ENCODE measurements around the gene THAP10. TPM values are rescaled to one million over a fixed set of nuclear protein-coding genes. Genes with fewer than 3 reads are reported as not detected.

Gene THAP10
- total RNA-seq, 1 donor: 7.9 TPM

DNA sequence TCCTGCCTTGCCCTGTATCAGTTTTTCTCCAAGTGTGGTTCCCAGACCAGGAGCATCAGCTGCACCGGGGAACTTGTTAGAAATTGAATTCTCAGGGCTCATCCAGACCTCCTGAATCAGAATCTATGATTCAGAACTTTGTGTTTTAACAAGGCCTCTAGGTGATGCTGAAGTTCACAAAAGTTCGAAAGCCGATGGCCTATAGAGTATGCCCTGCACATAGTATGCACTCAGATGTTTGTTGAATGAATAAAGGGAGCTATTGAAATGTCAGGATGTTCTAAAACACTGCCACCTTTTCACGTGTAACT is 37.6 kb downstream of the THAP10 start:
- H3K4me3 ChIP-seq (ENCODE audit: low read depth, low read length): peak overlapping the region; percentile 96
- TF ChIP-seq, protein P1, sequence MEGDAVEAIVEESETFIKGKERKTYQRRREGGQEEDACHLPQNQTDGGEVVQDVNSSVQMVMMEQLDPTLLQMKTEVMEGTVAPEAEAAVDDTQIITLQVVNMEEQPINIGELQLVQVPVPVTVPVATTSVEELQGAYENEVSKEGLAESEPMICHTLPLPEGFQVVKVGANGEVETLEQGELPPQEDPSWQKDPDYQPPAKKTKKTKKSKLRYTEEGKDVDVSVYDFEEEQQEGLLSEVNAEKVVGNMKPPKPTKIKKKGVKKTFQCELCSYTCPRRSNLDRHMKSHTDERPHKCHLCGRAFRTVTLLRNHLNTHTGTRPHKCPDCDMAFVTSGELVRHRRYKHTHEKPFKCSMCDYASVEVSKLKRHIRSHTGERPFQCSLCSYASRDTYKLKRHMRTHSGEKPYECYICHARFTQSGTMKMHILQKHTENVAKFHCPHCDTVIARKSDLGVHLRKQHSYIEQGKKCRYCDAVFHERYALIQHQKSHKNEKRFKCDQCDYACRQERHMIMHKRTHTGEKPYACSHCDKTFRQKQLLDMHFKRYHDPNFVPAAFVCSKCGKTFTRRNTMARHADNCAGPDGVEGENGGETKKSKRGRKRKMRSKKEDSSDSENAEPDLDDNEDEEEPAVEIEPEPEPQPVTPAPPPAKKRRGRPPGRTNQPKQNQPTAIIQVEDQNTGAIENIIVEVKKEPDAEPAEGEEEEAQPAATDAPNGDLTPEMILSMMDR (IDR thresholded peaks at IDR 0.05; ENCODE audit: insufficient read depth, low read length): peak; percentile 41
- DNase-seq (ENCODE audit: low read depth): peak; percentile 72

DNA sequence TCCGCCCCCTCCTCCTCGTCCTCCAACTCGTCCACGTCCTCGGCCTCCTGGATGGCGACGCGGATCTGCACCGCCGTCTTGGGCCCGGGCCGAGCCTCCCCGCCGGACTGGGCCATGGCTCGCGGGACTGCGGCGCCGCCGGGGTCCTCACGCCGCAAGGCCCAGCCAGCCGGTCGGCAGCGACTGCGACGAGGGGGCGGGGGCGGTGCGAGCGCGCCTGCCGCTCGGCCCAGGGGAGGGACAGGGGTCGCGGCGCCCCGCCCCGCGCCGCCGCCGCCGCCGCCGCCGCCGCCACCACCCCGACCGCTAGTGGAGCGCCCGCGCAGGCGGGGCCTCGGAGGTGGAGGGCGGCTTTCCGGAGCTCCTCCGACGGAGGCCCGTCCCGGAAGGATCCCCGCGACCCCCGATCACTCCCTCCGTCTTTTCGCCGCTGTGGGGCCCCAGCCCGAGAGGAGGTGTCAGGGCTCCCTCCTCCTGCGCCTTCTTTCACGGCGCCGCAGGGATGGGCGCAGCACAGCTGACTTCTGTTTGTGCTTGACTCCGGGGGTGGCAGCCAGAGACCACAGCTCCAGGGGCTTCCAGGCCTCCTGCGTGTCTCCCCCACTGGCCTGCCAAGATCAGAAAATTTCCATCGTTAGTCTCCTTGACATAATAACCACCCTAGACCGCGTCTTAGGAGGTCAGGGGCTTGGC is 38.1 kb downstream of the THAP10 start, which contains the start of gene LARP6:
TSS of gene LARP6 (minus strand) at position 185 of the 693 bp plus-strand sequence. CDS start at position 116, 69 bp downstream.
- H3K4me3 ChIP-seq (ENCODE audit: low read depth, low read length): peak within 1 kb of the TSS; percentile 96
- TF ChIP-seq, protein P1 (IDR thresholded peaks at IDR 0.05; ENCODE audit: insufficient read depth, low read length): no peak
- DNase-seq (ENCODE audit: low read depth): peak; percentile 30

DNA sequence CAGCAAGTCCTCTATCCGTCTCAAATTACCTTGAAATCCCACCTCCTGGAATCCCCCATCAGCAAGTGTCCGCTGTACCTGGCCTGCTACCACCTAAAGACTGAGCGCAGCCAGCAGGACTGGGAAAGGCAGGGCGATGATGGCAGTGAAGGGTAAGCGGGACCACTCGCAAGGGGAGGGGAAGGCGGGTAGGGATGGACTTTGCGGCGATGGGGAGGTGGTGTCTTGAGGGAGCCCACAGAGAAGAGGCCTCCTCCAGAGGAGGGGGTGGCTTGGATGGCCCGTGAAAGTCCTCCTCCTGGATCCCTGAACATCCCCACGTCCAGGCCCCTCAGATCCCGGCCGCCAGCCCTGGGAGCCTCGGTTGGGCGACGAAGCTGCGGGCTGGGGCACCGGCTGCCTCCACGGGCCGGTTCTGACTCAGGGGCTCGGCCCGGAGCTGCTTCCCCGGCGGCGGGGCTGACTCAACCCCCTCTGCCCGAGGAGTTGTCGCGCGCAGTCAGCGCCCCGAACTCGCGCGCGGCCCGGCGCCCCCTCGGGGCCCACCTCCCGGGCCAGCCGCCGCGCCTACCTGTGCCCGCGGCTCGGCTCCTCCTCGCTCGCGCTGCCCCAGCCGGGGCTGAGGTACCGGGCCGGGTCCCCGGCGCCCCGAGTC is 38.8 kb downstream of the THAP10 start:
- TF ChIP-seq, protein P1 (IDR thresholded peaks at IDR 0.05; ENCODE audit: insufficient read depth, low read length): no peak
- peak; percentile 83 for DNase-seq (ENCODE audit: low read depth)
- H3K4me3 ChIP-seq (ENCODE audit: low read depth, low read length): peak overlapping the region; percentile 96

DNA sequence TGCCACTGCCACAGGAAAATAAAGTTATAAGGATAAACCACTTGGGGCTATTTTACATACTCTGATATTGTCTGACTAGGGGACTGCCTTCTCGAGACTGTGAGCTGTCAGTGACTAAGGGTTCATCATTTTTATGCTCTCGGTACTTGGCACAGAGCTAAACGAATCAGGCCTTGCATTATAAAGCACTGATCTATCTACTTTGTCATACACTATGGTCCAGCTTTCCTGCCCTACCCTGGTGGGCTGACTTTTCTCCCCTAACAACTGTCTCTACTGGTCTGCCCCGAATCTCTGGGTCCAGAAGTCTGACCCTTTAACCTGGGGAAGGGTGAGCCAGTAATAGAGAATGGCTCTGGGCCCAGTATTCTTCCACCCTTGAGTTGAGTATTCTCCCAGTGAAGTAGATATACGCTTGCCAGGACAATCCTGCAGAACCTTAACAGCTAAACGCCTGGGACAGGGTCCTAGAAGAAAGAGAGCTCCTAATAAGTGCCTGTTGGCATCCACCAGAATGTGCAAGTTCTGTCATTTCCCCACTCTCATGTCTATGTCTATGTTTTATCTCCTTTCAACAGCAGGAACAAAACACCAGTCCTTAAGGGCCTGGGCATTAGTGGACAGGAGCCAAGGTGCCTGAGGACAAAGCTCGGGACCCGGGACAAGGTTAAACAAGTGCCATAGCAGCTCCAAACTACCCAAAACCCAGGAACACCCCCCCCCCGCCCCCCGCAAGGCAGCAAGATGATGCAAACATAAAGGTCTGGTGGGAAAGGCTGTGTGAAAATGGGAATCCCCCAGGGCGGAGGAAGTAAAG is 39.5 kb downstream of the THAP10 start:
- TF ChIP-seq, protein P1 (IDR thresholded peaks at IDR 0.05; ENCODE audit: insufficient read depth, low read length): no peak
- peak overlapping the region; percentile 96 for H3K4me3 ChIP-seq (ENCODE audit: low read depth, low read length)
- peak; percentile 68 for DNase-seq (ENCODE audit: low read depth)

DNA sequence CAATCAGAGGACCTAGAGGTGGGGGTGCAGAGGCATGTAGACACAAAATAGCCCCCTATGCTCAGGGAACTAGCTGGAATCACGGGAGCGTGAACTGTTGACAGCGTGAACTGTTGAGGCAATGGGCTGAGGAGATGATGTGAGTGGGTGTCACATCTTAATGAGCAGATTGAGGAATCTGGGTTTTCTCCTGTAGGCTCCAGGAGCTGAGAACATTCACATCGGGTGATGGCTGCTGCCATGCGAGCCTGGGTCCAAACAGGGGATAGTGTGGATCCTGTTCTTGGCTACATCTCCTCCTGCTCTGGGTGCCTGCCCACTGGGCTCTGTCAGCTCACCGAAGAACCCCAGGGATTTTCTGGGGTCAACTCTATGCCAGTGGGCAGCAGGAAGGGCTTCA is 40.3 kb downstream of the THAP10 start:
- TF ChIP-seq, protein P1 (IDR thresholded peaks at IDR 0.05; ENCODE audit: insufficient read depth, low read length): no peak
- no peak for DNase-seq (ENCODE audit: low read depth)
- peak overlapping the region; percentile 96 for H3K4me3 ChIP-seq (ENCODE audit: low read depth, low read length)

DNA sequence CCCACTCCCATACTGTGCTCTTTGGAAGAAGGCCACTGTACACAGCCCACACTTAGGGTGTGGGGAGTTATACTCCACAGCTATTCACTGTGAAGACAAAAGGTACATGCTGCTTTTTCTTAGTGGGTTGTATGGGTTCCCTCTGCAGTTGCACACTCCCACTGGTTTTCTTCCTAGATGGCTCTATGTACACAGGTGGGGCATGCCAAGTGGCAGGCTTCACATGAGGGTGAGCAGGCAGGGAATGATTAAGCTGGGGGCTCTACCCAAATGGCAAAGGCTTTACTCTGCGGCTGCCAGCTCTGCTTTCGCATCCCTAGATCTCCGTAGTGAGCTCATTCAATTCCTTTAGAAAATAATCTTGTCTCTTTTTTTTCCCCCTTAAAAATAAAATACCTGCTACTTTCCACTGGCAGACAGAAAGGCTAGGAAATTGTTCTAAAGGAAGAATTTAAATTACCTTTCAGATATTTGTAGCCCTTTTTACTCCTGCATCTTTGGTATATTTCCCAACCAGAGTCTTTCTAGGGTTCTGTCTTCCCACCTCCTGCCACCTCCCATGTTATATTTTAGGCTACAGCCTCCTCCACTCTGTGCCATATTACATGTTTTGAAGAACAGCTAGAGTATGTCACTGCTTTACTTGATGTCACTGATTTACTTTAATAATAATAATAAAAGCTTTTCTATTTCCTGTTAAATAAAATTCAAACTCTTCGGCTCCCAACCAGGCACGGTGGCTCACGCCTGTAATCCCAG is 46.5 kb downstream of the THAP10 start:
- no peak for DNase-seq (ENCODE audit: low read depth)
- H3K4me3 ChIP-seq (ENCODE audit: low read depth, low read length): no peak overlapping the region

More for the DNA sequence above, 46.5 kb downstream of the THAP10 start:
- TF ChIP-seq, protein P1 (IDR thresholded peaks at IDR 0.05; ENCODE audit: insufficient read depth, low read length): no peak
